ENCODE data around the gene IL25. TPM values are rescaled to one million over a fixed set of nuclear protein-coding genes. Genes with fewer than 3 reads are reported as not detected.
"Not testable (repeated sequence)": the region's sequence is repeated elsewhere in the genome, so short reads cannot be mapped to it uniquely, and the experiment has no call there.

The IL25 gene
- total and polyA plus RNA-seq, 2 of the 8 experiments (the other 6 are each of a cell fraction or from before 2014, with no cell fraction given): not detected

DNA sequence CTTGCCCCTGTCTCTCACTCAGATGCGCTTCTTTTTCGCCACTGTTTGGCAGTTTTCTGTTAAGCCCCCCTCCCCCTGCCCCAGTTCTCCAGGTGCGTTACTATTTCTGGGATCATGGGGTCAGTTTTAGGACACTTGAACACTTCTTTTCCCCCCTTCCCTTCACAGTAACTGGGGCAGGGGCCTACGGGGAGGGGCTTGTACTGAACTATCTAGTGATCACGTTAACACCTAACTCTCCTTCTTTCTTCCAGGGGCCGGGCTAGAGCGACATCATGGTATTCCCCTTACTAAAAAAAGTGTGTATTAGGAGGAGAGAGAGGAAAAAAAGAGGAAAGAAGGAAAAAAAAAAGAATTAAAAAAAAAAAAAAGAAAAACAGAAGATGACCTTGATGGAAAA lies 47.6 kb upstream of the IL25 start (continued):
- no peak for TF ChIP-seq SRF (IDR thresholded peaks at IDR 0.05; ENCODE audit: low read depth, low read length)

DNA sequence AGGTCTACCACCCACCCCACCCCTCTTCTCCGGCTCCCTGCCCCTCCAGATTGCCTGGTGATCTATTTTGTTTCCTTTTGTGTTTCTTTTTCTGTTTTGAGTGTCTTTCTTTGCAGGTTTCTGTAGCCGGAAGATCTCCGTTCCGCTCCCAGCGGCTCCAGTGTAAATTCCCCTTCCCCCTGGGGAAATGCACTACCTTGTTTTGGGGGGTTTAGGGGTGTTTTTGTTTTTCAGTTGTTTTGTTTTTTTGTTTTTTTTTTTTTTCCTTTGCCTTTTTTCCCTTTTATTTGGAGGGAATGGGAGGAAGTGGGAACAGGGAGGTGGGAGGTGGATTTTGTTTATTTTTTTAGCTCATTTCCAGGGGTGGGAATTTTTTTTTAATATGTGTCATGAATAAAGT lies 46.9 kb upstream of the IL25 start:
- not testable (repeated sequence) for H2BK20ac ChIP-seq (ENCODE audit: low read length); H3K4me3 ChIP-seq (ENCODE audit: extremely low read depth in 1 of 4, insufficient read depth in 2 of 4, low read depth in 3 of 4, low read length in 4 of 4); H2BK12ac ChIP-seq (ENCODE audit: low read depth, low read length); H3K27me3 ChIP-seq (replicated peaks in 1 of 4; ENCODE audit: control insufficient read depth in 3 of 4, extremely low read depth in 1 of 4, insufficient read depth in 3 of 4, low read length in 3 of 4); H3K14ac ChIP-seq (ENCODE audit: insufficient read length); H2AK5ac ChIP-seq (ENCODE audit: low read depth, low read length); H2BK5ac ChIP-seq (ENCODE audit: low read depth, low read length); FAIRE-seq; H4K5ac ChIP-seq (ENCODE audit: insufficient read length, low read depth, low read length); H3K9me3 ChIP-seq (ENCODE audit: insufficient read depth in 2 of 2, low read depth in 1 of 2, low read length in 1 of 2); H3K23ac ChIP-seq (ENCODE audit: insufficient read length); H3K56ac ChIP-seq (replicated peaks; ENCODE audit: insufficient read length, low read depth, low read length); H4K91ac ChIP-seq (replicated peaks; ENCODE audit: insufficient read length, low read length); H3K27ac ChIP-seq (ENCODE audit: low read depth, low read length); H3K9ac ChIP-seq (replicated peaks in 1 of 4; ENCODE audit: extremely low read depth in 1 of 4, low read depth in 3 of 4, low read length in 3 of 4); H3K79me1 ChIP-seq (ENCODE audit: low read depth, low read length); H2AFZ ChIP-seq (ENCODE audit: low read length); H2BK120ac ChIP-seq (replicated peaks; ENCODE audit: low read depth, low read length); H4K8ac ChIP-seq (ENCODE audit: extremely low read depth, insufficient read depth, low read length); H3K23me2 ChIP-seq (ENCODE audit: low read depth, low read length); H2BK15ac ChIP-seq (ENCODE audit: low read length); DNase-seq (ENCODE audit: low read depth in 1 of 2, low spot score in 2 of 2); H3K4ac ChIP-seq (replicated peaks; ENCODE audit: insufficient read length, low read depth, low read length); H3K4me2 ChIP-seq (ENCODE audit: insufficient read depth in 1 of 2, low read depth in 2 of 2, low read length in 2 of 2); H3K4me1 ChIP-seq (replicated peaks in 1 of 4; ENCODE audit: control insufficient read depth in 3 of 4, insufficient read depth in 4 of 4, low read length in 3 of 4); H4K20me1 ChIP-seq (replicated peaks in 1 of 2; ENCODE audit: control insufficient read depth in 1 of 2, insufficient read depth in 2 of 2, low read length in 2 of 2); H3K18ac ChIP-seq (ENCODE audit: extremely low read depth, low read length)
- Histone ChIP-seq H3K36me3 (ENCODE audit: control insufficient read depth in 2 of 4, insufficient read depth in 4 of 4, low read length in 3 of 4) (peaks cover 9 to 35% (median 24%) of the 10 kb centered on the region in 4 experiments; a peak in 7 of 8 replicates), H3K79me2 (ENCODE audit: control insufficient read depth in 1 of 2, insufficient read depth in 2 of 2, low read length in 2 of 2) (peaks cover 11 to 17% of the 10 kb centered on the region in 2 experiments)
- WGBS, 2 experiments (ENCODE audit: extremely low coverage in 1 of 2, insufficient coverage in 1 of 2, insufficient read length in 1 of 2, insufficient replicate concordance in 2 of 2, low coverage in 1 of 2, low lambda C conversion rate in 2 of 2, missing lambda C conversion rate in 1 of 2): 89% methylated on average over 5 of the region's 5 CpGs; no CpG with 5 or more reads in 1 of the 2 experiments
- ChIA-PET POLR2A (ENCODE audit: partially characterized antibody) (interaction anchor here (0.7 to 4.0 kb wide), 9 partner anchors 19 to 213 kb away, joined by 3 to 21 read pairs (median 5); partner anchors contain the start of gene BCL2L2), CTCF (ENCODE audit: partially characterized antibody) (interaction anchor here (0.7 to 4.9 kb wide), 10 partner anchors 10 to 234 kb away, joined by 3 to 78 read pairs (median 18); partner anchors contain the start of genes CMTM5, EFS and SLC22A17)

Data from H1 (cell line).